ENCODE results near the gene SLCO3A1.

The SLCO3A1 gene

GRCh38 chr15:92091155-92091734 is 237.7 kb downstream of the SLCO3A1 start:
- no peak overlapping the region for H3K4me3 ChIP-seq (ENCODE audit: low read length)
- no peak for TF ChIP-seq ZNF274 (IDR thresholded peaks at IDR 0.05; ENCODE audit: low read depth, low read length)

GRCh38 chr15:92092289-92093105 is 239.0 kb downstream of the SLCO3A1 start:
- no peak overlapping the region for H3K4me3 ChIP-seq (ENCODE audit: low read length)
- no peak for TF ChIP-seq ZNF274 (IDR thresholded peaks at IDR 0.05; ENCODE audit: low read depth, low read length)

GRCh38 chr15:92095693-92096092 is 242.2 kb downstream of the SLCO3A1 start:
- no peak for TF ChIP-seq ZNF274 (IDR thresholded peaks at IDR 0.05; ENCODE audit: low read depth, low read length)
- H3K4me3 ChIP-seq (ENCODE audit: low read length), result no peak overlapping the region

GRCh38 chr15:92097474-92098178 is 244.1 kb downstream of the SLCO3A1 start:
- no peak for TF ChIP-seq ZNF274 (IDR thresholded peaks at IDR 0.05; ENCODE audit: low read depth, low read length)
- H3K4me3 ChIP-seq (ENCODE audit: low read length), result no peak overlapping the region

- H3K4me3 ChIP-seq (ENCODE audit: low read length), result no peak overlapping the region
- TF ChIP-seq ZNF274 (IDR thresholded peaks at IDR 0.05; ENCODE audit: low read depth, low read length), result no peak
These were observed 245.4 kb downstream of the SLCO3A1 start for GRCh38 chr15:92098869-92099268.

GRCh38 chr15:92100301-92100700 is 246.8 kb downstream of the SLCO3A1 start:
- TF ChIP-seq ZNF274 (IDR thresholded peaks at IDR 0.05; ENCODE audit: low read depth, low read length), result no peak
- no peak overlapping the region for H3K4me3 ChIP-seq (ENCODE audit: low read length)

- no peak for TF ChIP-seq ZNF274 (IDR thresholded peaks at IDR 0.05; ENCODE audit: low read depth, low read length)
- no peak overlapping the region for H3K4me3 ChIP-seq (ENCODE audit: low read length)
These were observed 247.2 kb downstream of the SLCO3A1 start for GRCh38 chr15:92100751-92101150.

GRCh38 chr15:92101708-92102394 is 248.3 kb downstream of the SLCO3A1 start:
- no peak for TF ChIP-seq ZNF274 (IDR thresholded peaks at IDR 0.05; ENCODE audit: low read depth, low read length)
- H3K4me3 ChIP-seq (ENCODE audit: low read length), result no peak overlapping the region

- no peak overlapping the region for H3K4me3 ChIP-seq (ENCODE audit: low read length)
- TF ChIP-seq ZNF274 (IDR thresholded peaks at IDR 0.05; ENCODE audit: low read depth, low read length), result no peak
These were observed 248.9 kb downstream of the SLCO3A1 start for GRCh38 chr15:92102395-92102755.

GRCh38 chr15:92104072-92104471 is 250.6 kb downstream of the SLCO3A1 start:
- H3K4me3 ChIP-seq (ENCODE audit: low read length), result no peak overlapping the region
- no peak for TF ChIP-seq ZNF274 (IDR thresholded peaks at IDR 0.05; ENCODE audit: low read depth, low read length)

GRCh38 chr15:92105611-92106010 is 252.1 kb downstream of the SLCO3A1 start:
- H3K4me3 ChIP-seq (ENCODE audit: low read length), result no peak overlapping the region
- TF ChIP-seq ZNF274 (IDR thresholded peaks at IDR 0.05; ENCODE audit: low read depth, low read length), result no peak

- H3K4me3 ChIP-seq (ENCODE audit: low read length), result no peak overlapping the region
- TF ChIP-seq ZNF274 (IDR thresholded peaks at IDR 0.05; ENCODE audit: low read depth, low read length), result no peak
These were observed 254.0 kb downstream of the SLCO3A1 start for GRCh38 chr15:92107510-92107909.

- no peak overlapping the region for H3K4me3 ChIP-seq (ENCODE audit: low read length)
- TF ChIP-seq ZNF274 (IDR thresholded peaks at IDR 0.05; ENCODE audit: low read depth, low read length), result no peak
These were observed 255.8 kb downstream of the SLCO3A1 start for GRCh38 chr15:92109191-92109873.

- H3K4me3 ChIP-seq (ENCODE audit: low read length), result no peak overlapping the region
- no peak for TF ChIP-seq ZNF274 (IDR thresholded peaks at IDR 0.05; ENCODE audit: low read depth, low read length)
These were observed 257.8 kb downstream of the SLCO3A1 start for GRCh38 chr15:92111291-92111690.

All from GM08714 (cell line).